HepG2 (cell line): ENCODE measurements around the gene PLVAP. TPM values are rescaled to one million over a fixed set of nuclear protein-coding genes. Genes with fewer than 3 reads are reported as not detected.

Source experiments
- ADNP ChIP-seq: sonication (generic); formaldehyde crosslinking; IDR thresholded peaks from 2 replicates; pipeline ENCODE4 v1.4.0; 2020; ENCODE audit warnings: missing genetic modification reagents
- CENPX ChIP-seq: sonication (generic); formaldehyde crosslinking; IDR thresholded peaks from 2 replicates; pipeline ENCODE4 v1.9.0; 2021; ENCODE audit warnings: mild to moderate bottlenecking, missing genetic modification reagents, moderate library complexity
- EZH2 ChIP-seq: conservative IDR thresholded peaks from 2 replicates; pipeline ENCODE4 v1.6.1; 2012; ENCODE audit warnings: mild to moderate bottlenecking, low read depth, low read length, moderate library complexity
- MAFF ChIP-seq: IDR thresholded peaks from 2 replicates; pipeline ENCODE4 v1.6.1; 2011; ENCODE audit warnings: low read depth, low read length, improper control_type of control experiment
- MLLT10 ChIP-seq: sonication (generic); formaldehyde crosslinking; IDR thresholded peaks from 2 replicates; pipeline ENCODE4 v1.4.0; 2020; ENCODE audit warnings: missing genetic modification reagents
- NFKB2 ChIP-seq: sonication (generic); formaldehyde crosslinking; IDR thresholded peaks from 2 replicates; pipeline ENCODE4 v1.4.0; 2020; ENCODE audit warnings: missing genetic modification reagents, borderline replicate concordance
- REL ChIP-seq: sonication (generic); formaldehyde crosslinking; conservative IDR thresholded peaks from 2 replicates; pipeline ENCODE4 v1.8.0; 2022; ENCODE audit warnings: mild to moderate bottlenecking, missing genetic modification reagents, moderate library complexity
- SKI ChIP-seq: fragments of 450-650 bp; IDR thresholded peaks from one replicate; pipeline ENCODE4 v1.6.1; 2018; ENCODE audit warnings: mild to moderate bottlenecking; ENCODE audit not compliant: partially characterized antibody
- SRY ChIP-seq: sonication (generic); formaldehyde crosslinking; IDR thresholded peaks from 2 replicates; pipeline ENCODE4 v1.8.0; 2022; ENCODE audit warnings: mild to moderate bottlenecking, missing genetic modification reagents
- TCF7L2 ChIP-seq: IDR thresholded peaks from 2 replicates; pipeline ENCODE4 v1.6.1; 2011; ENCODE audit warnings: mild to moderate bottlenecking, low read depth, low read length, moderate library complexity
- ZBTB20 ChIP-seq: sonication (generic); formaldehyde crosslinking; IDR thresholded peaks from 2 replicates; pipeline ENCODE4 v1.8.1; 2023; ENCODE audit warnings: missing genetic modification reagents, low read depth, mild to moderate bottlenecking, borderline replicate concordance
- ZC3H13 ChIP-seq: sonication (generic); formaldehyde crosslinking; IDR thresholded peaks from 2 replicates; pipeline ENCODE4 v1.8.1; 2023; ENCODE audit warnings: mild to moderate bottlenecking, missing genetic modification reagents, moderate library complexity
- ZNF225 ChIP-seq: sonication (generic); formaldehyde crosslinking; IDR thresholded peaks from 2 replicates; pipeline ENCODE4 v1.4.0; 2020; ENCODE audit warnings: mild to moderate bottlenecking, missing genetic modification reagents
- ZNF251 ChIP-seq: sonication (generic); formaldehyde crosslinking; IDR thresholded peaks from 2 replicates; pipeline ENCODE4 v1.9.0; 2021; ENCODE audit warnings: mild to moderate bottlenecking, missing genetic modification reagents
- ZNF605 ChIP-seq: sonication (generic); formaldehyde crosslinking; IDR thresholded peaks from 2 replicates; pipeline ENCODE4 v1.8.0; 2022; ENCODE audit warnings: mild to moderate bottlenecking, missing genetic modification reagents
- ZNF616 ChIP-seq: sonication (generic); formaldehyde crosslinking; IDR thresholded peaks from 2 replicates; pipeline ENCODE4 v1.5.0; 2020; ENCODE audit warnings: low read depth, mild to moderate bottlenecking, missing genetic modification reagents
- ZNF670 ChIP-seq: sonication (generic); formaldehyde crosslinking; IDR thresholded peaks from 2 replicates; pipeline ENCODE4 v1.8.0; 2022; ENCODE audit warnings: mild to moderate bottlenecking, missing genetic modification reagents, borderline replicate concordance
- polyA plus RNA-seq, 8 experiments: library from polyadenylated mRNA; depleted of rRNA in 3 of 8; stranded (reverse) in 7 of 8; unstranded in 1 of 8; fragments of >200 nt; fragmentation: Illumina TruSeq in 4 of 8; extraction: Trizol in 4 of 8; gene quantifications; 2 replicates each; pipeline versions ENCODE4 v1.2.1 to v1.2.3, GENCODE V29; 2011 to 2016; ENCODE audit warnings: low read depth in 4 of 8, missing spikeins in 1 of 8, mixed read lengths in 1 of 8; ENCODE audit not compliant: insufficient read depth in 1 of 8
- total RNA-seq, 5 experiments: library from RNA; depleted of rRNA; stranded (reverse); fragments of >200 nt; fragmentation: Illumina TruSeq; extraction: Trizol; gene quantifications; 2 replicates each; pipeline ENCODE4 v1.2.3, GENCODE V29; 2016; ENCODE audit warnings: low read depth in 1 of 5
- TF ChIP-seq, protein P1 (sequence below): IDR thresholded peaks from 2 replicates; pipeline ENCODE4 v1.6.1; 2016
- TF ChIP-seq, protein P2 (sequence below): sonication (generic); formaldehyde crosslinking; IDR thresholded peaks from 2 replicates; pipeline ENCODE4 v1.4.0; 2020; ENCODE audit warnings: missing genetic modification reagents, mild to moderate bottlenecking, borderline replicate concordance
- TF ChIP-seq, protein P3 (sequence below): sonication (generic); formaldehyde crosslinking; conservative IDR thresholded peaks from 2 replicates; pipeline ENCODE4 v1.8.1; 2023; ENCODE audit warnings: missing genetic modification reagents
- TF ChIP-seq, protein P4 (sequence below): sonication (generic); formaldehyde crosslinking; IDR thresholded peaks from 2 replicates; pipeline ENCODE4 v1.4.0; 2020; ENCODE audit warnings: low read depth, missing genetic modification reagents

Gene PLVAP
- total and polyA plus RNA-seq, 2 of the 13 experiments (the other 11 are each of a cell fraction or from before 2014, with no cell fraction given), result 0.26 TPM; not detected in 1

DNA sequence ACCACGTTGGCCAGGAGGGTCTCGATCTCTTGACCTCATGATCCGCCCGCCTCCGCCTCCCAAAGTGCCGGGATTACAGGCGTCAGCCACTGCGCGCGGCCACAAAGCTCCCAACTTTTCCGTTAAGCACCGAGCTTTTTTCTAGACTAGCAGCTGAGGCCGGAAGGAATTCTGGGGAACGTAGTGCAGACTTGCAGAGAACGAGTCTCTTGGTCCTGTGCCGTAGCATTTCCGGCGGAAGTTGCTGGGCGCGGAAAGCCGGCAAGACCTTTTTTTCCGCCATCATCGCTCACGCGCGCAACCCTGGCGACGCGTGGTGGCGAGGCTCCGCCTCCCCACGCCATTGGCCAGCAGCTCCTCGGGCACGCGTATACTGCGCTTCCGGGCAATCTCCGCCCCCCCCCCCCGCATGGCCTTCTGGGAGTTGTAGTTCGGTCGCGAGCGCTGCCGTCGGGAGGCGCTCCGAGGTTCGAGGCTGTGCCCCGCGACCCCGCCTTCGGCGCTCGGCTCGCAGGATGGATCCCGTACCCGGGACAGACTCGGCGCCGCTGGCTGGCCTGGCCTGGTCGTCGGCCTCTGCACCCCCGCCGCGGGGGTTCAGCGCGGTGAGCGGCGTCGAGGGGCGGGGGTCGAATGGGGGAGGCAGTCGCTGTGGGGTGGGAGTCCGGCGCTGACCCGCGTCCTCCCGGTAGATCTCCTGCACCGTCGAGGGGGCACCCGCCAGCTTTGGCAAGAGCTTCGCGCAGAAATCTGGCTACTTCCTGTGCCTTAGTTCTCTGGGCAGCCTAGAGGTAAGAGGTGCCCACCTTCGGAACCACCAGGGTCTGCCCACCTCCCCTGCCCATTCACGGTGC is 42.7 kb upstream of the PLVAP start, which contains the start of gene MVB12A (continued):
- TF ChIP-seq SRY (CRISPR knock-in tag) (peak; percentile 44; the same call in 1 of the 2 replicates), ZC3H13 (CRISPR knock-in tag) (no peak), EZH2 (no peak), REL (no peak), ZNF225 (CRISPR knock-in tag) (no peak), NFKB2 (CRISPR knock-in tag) (peak; percentile 74; the same call in 1 of the 2 replicates), SKI (no peak), ZBTB20 (CRISPR knock-in tag) (no peak), ADNP (CRISPR knock-in tag) (peak; percentile 73; the same call in 1 of the 2 replicates), CENPX (CRISPR knock-in tag) (no peak), MAFF (no peak), ZNF605 (CRISPR knock-in tag) (no peak), ZNF616 (CRISPR knock-in tag) (no peak), MLLT10 (CRISPR knock-in tag) (no peak), ZNF251 (CRISPR knock-in tag) (no peak), TCF7L2 (no peak), ZNF670 (peak; percentile 77)
- TF ChIP-seq, protein P1, sequence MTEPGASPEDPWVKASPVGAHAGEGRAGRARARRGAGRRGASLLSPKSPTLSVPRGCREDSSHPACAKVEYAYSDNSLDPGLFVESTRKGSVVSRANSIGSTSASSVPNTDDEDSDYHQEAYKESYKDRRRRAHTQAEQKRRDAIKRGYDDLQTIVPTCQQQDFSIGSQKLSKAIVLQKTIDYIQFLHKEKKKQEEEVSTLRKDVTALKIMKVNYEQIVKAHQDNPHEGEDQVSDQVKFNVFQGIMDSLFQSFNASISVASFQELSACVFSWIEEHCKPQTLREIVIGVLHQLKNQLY (CRISPR knock-in tag), result peak; percentile 42; the same call in 1 of the 2 replicates
- TF ChIP-seq, protein P2, sequence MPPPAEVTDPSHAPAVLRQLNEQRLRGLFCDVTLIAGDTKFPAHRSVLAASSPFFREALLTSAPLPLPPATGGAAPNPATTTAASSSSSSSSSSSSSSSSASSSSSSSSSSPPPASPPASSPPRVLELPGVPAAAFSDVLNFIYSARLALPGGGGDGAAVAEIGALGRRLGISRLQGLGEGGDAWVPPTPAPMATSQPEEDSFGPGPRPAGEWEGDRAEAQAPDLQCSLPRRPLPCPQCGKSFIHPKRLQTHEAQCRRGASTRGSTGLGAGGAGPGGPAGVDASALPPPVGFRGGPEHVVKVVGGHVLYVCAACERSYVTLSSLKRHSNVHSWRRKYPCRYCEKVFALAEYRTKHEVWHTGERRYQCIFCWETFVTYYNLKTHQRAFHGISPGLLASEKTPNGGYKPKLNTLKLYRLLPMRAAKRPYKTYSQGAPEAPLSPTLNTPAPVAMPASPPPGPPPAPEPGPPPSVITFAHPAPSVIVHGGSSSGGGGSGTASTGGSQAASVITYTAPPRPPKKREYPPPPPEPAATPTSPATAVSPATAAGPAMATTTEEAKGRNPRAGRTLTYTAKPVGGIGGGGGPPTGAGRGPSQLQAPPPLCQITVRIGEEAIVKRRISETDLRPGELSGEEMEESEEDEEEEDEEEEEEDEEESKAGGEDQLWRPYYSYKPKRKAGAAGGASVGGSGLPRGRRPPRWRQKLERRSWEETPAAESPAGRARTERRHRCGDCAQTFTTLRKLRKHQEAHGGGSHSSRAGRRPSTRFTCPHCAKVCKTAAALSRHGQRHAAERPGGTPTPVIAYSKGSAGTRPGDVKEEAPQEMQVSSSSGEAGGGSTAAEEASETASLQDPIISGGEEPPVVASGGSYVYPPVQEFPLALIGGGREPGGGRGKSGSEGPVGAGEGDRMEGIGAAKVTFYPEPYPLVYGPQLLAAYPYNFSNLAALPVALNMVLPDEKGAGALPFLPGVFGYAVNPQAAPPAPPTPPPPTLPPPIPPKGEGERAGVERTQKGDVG (CRISPR knock-in tag), result no peak
- TF ChIP-seq, protein P3, sequence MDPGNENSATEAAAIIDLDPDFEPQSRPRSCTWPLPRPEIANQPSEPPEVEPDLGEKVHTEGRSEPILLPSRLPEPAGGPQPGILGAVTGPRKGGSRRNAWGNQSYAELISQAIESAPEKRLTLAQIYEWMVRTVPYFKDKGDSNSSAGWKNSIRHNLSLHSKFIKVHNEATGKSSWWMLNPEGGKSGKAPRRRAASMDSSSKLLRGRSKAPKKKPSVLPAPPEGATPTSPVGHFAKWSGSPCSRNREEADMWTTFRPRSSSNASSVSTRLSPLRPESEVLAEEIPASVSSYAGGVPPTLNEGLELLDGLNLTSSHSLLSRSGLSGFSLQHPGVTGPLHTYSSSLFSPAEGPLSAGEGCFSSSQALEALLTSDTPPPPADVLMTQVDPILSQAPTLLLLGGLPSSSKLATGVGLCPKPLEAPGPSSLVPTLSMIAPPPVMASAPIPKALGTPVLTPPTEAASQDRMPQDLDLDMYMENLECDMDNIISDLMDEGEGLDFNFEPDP (CRISPR knock-in tag), result no peak
- TF ChIP-seq, protein P4, sequence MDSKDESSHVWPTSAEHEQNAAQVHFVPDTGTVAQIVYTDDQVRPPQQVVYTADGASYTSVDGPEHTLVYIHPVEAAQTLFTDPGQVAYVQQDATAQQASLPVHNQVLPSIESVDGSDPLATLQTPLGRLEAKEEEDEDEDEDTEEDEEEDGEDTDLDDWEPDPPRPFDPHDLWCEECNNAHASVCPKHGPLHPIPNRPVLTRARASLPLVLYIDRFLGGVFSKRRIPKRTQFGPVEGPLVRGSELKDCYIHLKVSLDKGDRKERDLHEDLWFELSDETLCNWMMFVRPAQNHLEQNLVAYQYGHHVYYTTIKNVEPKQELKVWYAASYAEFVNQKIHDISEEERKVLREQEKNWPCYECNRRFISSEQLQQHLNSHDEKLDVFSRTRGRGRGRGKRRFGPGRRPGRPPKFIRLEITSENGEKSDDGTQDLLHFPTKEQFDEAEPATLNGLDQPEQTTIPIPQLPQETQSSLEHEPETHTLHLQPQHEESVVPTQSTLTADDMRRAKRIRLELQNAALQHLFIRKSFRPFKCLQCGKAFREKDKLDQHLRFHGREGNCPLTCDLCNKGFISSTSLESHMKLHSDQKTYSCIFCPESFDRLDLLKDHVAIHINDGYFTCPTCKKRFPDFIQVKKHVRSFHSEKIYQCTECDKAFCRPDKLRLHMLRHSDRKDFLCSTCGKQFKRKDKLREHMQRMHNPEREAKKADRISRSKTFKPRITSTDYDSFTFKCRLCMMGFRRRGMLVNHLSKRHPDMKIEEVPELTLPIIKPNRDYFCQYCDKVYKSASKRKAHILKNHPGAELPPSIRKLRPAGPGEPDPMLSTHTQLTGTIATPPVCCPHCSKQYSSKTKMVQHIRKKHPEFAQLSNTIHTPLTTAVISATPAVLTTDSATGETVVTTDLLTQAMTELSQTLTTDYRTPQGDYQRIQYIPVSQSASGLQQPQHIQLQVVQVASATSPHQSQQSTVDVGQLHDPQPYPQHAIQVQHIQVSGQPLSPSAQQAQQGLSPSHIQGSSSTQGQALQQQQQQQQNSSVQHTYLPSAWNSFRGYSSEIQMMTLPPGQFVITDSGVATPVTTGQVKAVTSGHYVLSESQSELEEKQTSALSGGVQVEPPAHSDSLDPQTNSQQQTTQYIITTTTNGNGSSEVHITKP (CRISPR knock-in tag), result no peak
